Right lobe of liver (tissue), 4 donors: ENCODE results near the gene MTIF2.

Experiments used
- CTCF ChIP-seq, 4 donors: fragments of 200-600 bp in 3 of 4; fragments of 450-650 bp in 1 of 4; IDR thresholded peaks; one replicate each; pipeline versions ENCODE4 v1.5.1 to v1.8.0; 2016 to 2022; ENCODE audit warnings: antibody characterized with exemption in 4 of 4, mild to moderate bottlenecking in 2 of 4
- POLR2A ChIP-seq: fragments of 450-650 bp; IDR thresholded peaks from one replicate; pipeline ENCODE4 v1.6.1; 2017; ENCODE audit warnings: antibody characterized with exemption, mild to moderate bottlenecking
- donor health status: DM: no; HTN: no; CAD: no.
- donor health status: DM: no; HTN: no; CAD: no.
- donor health status: DM: no; HTN: yes; CAD: no.

GRCh38 chr2:55283083-55283482 is 14.1 kb upstream of the MTIF2 start:
- TF ChIP-seq POLR2A = no peak
- no peak for TF ChIP-seq CTCF (IDR thresholded peaks at IDR 0.05)
